IMR-90 (cell line): ENCODE results near the gene GSG1L. TPM values are rescaled to one million over a fixed set of nuclear protein-coding genes. Genes with fewer than 3 reads are reported as not detected.

Experiments used
- ATAC-seq: fragments of 200-7000 bp; cut with Tn5 transposase; 2 replicates; pipeline ENCODE4 v1.9.1; 2020; ENCODE audit warnings: low read depth, mild to moderate bottlenecking, moderate library complexity
- BruUV-seq: library from RNA; stranded (reverse); fragments of 400-500 nt; replicated peaks from 2 replicates; lab custom pipeline; 2021; lab: Mats Ljungman, UMichigan
- CTCF ChIA-PET: fragments of 300-600 bp; formaldehyde crosslinking; extraction: SDS; loops from one replicate; lab custom pipeline; 2021; ENCODE audit warnings: antibody characterized with exemption; lab: Yijun Ruan, JAX
- POLR2A ChIA-PET: fragments of 300-600 bp; sonication (Branson Sonifier 250); formaldehyde crosslinking; loops from one replicate; lab custom pipeline; 2022; ENCODE audit warnings: antibody characterized with exemption; ENCODE audit not compliant: unreplicated experiment; lab: Charles Lee
- DNase-seq: peaks from one replicate; pipeline ENCODE4 v3.0.0; 2013
- H2AFZ ChIP-seq: replicated peaks from 2 replicates; pipeline ENCODE3; 2013; ENCODE audit warnings: low read length, mild to moderate bottlenecking; ENCODE audit not compliant: poor library complexity
- H2AK5ac ChIP-seq: 2 replicates; pipeline ENCODE4 v1.6.1; 2013; ENCODE audit warnings: low read depth, low read length, inconsistent platforms
- H2AK9ac ChIP-seq: replicated peaks from 2 replicates; pipeline ENCODE3; 2013; ENCODE audit warnings: mild to moderate bottlenecking, low read depth, low read length, moderate library complexity; ENCODE audit not compliant: poor library complexity
- H2BK120ac ChIP-seq: 2 replicates; pipeline ENCODE4 v1.6.1; 2013; ENCODE audit warnings: low read depth, low read length, inconsistent platforms
- H2BK15ac ChIP-seq: 3 replicates; pipeline ENCODE4 v1.6.1; 2013; ENCODE audit warnings: low read depth, low read length, inconsistent platforms
- H2BK20ac ChIP-seq: 2 replicates; pipeline ENCODE4 v1.6.1; 2013; ENCODE audit warnings: low read depth, mild to moderate bottlenecking, inconsistent platforms, low read length, moderate library complexity
- H2BK5ac ChIP-seq: 2 replicates; pipeline ENCODE4 v1.6.1; 2013; ENCODE audit warnings: mild to moderate bottlenecking, low read depth, low read length, inconsistent platforms; ENCODE audit not compliant: poor library complexity, severe bottlenecking
- H3K14ac ChIP-seq: replicated peaks from 2 replicates; pipeline ENCODE4 v1.6.1; 2013; ENCODE audit warnings: low read depth, low read length, inconsistent platforms
- H3K18ac ChIP-seq: 2 replicates; pipeline ENCODE4 v1.6.1; 2013; ENCODE audit warnings: low read depth, low read length, control low read depth
- H3K23ac ChIP-seq: 2 replicates; pipeline ENCODE4 v1.6.1; 2013; ENCODE audit warnings: low read depth, low read length, inconsistent platforms
- H3K27ac ChIP-seq: 2 replicates; pipeline ENCODE4 v1.5.1; 2013; ENCODE audit warnings: mild to moderate bottlenecking, control low read depth, low read length; ENCODE audit not compliant: insufficient read depth
- H3K27me3 ChIP-seq: 2 replicates; pipeline ENCODE4 v1.6.1; 2013; ENCODE audit warnings: low read length; ENCODE audit not compliant: control insufficient read depth, insufficient read depth
- H3K36me3 ChIP-seq: 2 replicates; pipeline ENCODE4 v1.6.1; 2013; ENCODE audit warnings: low read length, mixed read lengths; ENCODE audit not compliant: control insufficient read depth, insufficient read depth
- H3K4ac ChIP-seq: 2 replicates; pipeline ENCODE4 v1.6.1; 2013; ENCODE audit warnings: low read depth, low read length, inconsistent platforms
- H3K4me1 ChIP-seq: 2 replicates; pipeline ENCODE4 v1.6.1; 2013; ENCODE audit warnings: low read length, mixed read lengths; ENCODE audit not compliant: control insufficient read depth, insufficient read depth
- H3K4me2 ChIP-seq: 2 replicates; pipeline ENCODE4 v1.6.1; 2013; ENCODE audit warnings: low read depth, mild to moderate bottlenecking, control low read depth, low read length, moderate library complexity
- H3K4me3 ChIP-seq: 2 replicates; pipeline ENCODE4 v1.5.1; 2013; ENCODE audit warnings: low read depth, mild to moderate bottlenecking, control low read depth, low read length, moderate library complexity; ENCODE audit not compliant: insufficient read depth
- H3K56ac ChIP-seq: 2 replicates; pipeline ENCODE4 v1.6.1; 2013; ENCODE audit warnings: low read length, inconsistent platforms; ENCODE audit not compliant: insufficient read depth; ENCODE audit errors: extremely low read depth
- H3K79me1 ChIP-seq, 2 experiments: 2 replicates each; pipeline ENCODE4 v1.6.1; 2013; ENCODE audit warnings: low read length in 2 of 2, inconsistent platforms in 1 of 2, low read depth in 1 of 2
- H3K9ac ChIP-seq: 2 replicates; pipeline ENCODE4 v1.6.1; 2013; ENCODE audit warnings: low read depth, low read length, control low read depth
- H3K9me1 ChIP-seq: 2 replicates; pipeline ENCODE4 v1.6.1; 2013; ENCODE audit warnings: low read length, inconsistent platforms; ENCODE audit not compliant: insufficient read depth
- H3K9me3 ChIP-seq: 2 replicates; pipeline ENCODE4 v1.6.1; 2013; ENCODE audit warnings: low read length; ENCODE audit not compliant: control insufficient read depth, insufficient read depth
- H4K20me1 ChIP-seq: 2 replicates; pipeline ENCODE4 v1.6.1; 2013; ENCODE audit warnings: low read length, inconsistent platforms; ENCODE audit not compliant: insufficient read depth
- H4K5ac ChIP-seq: 2 replicates; pipeline ENCODE4 v1.6.1; 2013; ENCODE audit warnings: mild to moderate bottlenecking, low read depth, low read length, control low read depth
- H4K8ac ChIP-seq, 2 experiments: 2 replicates each; pipeline ENCODE4 v1.6.1; 2013; ENCODE audit warnings: low read depth in 2 of 2, low read length in 2 of 2, control low read depth in 1 of 2, inconsistent platforms in 1 of 2
- H4K91ac ChIP-seq: 2 replicates; pipeline ENCODE4 v1.6.1; 2013; ENCODE audit warnings: low read depth, low read length, inconsistent platforms; ENCODE audit not compliant: insufficient read depth
- CHD1 ChIP-seq: IDR thresholded peaks from 2 replicates; pipeline ENCODE4 v1.6.1; 2012; ENCODE audit warnings: low read depth, low read length, improper control_type of control experiment
- WGBS, 2 experiments: methylation state at CpG; one replicate each; pipeline versions ENCODE4 v1.1.5 to v1.1.7; 2013; ENCODE audit warnings: missing lambda C conversion rate in 2 of 2; ENCODE audit not compliant: insufficient read length in 1 of 2; ENCODE audit errors: extremely low coverage in 2 of 2; 5-methylcytosine and 5-hydroxymethylcytosine counted together
- dilution Hi-C: fragments of 300-500 bp; cut with HindIII; formaldehyde crosslinking; loops from one replicate; pipeline ENCODE4 v1.14.3; 2018; ENCODE audit warnings: low sequenced_read_pairs; ENCODE audit not compliant: unreplicated experiment
- in situ Hi-C: fragments of 300-500 bp; cut with MboI; formaldehyde crosslinking; loops from 3 replicates; pipeline ENCODE4 v1.14.3; 2019; ENCODE audit warnings: low sequenced_read_pairs, inconsistent platforms, mixed read lengths
- intact Hi-C: fragments of 100-400 bp; cut with micrococcal nuclease; formaldehyde crosslinking; loops from 2 replicates; pipeline ENCODE4 v1.10.0; 2022
- polyA plus RNA-seq, 3 experiments: library from polyadenylated mRNA; depleted of rRNA; stranded (reverse); fragments of >200 nt; gene quantifications; 2 replicates each; pipeline ENCODE4 v1.2.3, GENCODE V29; 2012; ENCODE audit warnings: low replicate concordance in 1 of 3
- total RNA-seq: library from RNA; depleted of rRNA; stranded (reverse); fragments of >200 nt; gene quantifications from 2 replicates; pipeline ENCODE4 v1.2.3, GENCODE V29; 2012
- TF ChIP-seq, protein P1 (sequence below): fragments of 150-350 bp; IDR thresholded peaks from 2 replicates; pipeline ENCODE4 v1.6.1; 2016; ENCODE audit warnings: low read depth, mild to moderate bottlenecking, low read length, moderate library complexity, borderline replicate concordance

GSG1L gene
- total and polyA plus RNA-seq, 2 of the 4 experiments (the other 2 are of a cell fraction) = not detected

DNA sequence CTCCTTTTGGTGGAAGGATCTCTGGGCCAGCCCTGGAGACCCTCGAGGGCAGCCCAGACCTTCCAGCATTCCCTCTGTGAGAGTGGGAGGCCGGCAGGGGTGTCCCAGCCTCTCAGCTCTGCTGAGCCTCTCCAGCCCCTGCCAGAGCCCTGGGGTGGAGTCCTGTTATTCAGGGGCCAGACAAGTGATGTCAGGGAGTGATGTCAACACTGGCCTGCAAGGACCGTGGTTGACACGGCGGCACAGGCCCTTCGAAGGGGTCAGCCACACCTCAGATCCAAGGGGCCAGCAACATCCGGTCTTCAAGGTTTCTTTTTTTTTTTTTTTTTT is 282.4 kb downstream of the GSG1L start:
- Histone ChIP-seq H2BK120ac (no peak overlapping the region), H2BK20ac (no peak overlapping the region), H3K14ac (no peak overlapping the region), H3K27me3 (no peaks in the 10 kb centered on the region), H3K23ac (no peak overlapping the region), H3K4me3 (no peak overlapping the region), H4K91ac (no peak overlapping the region), H3K9me1 (no peaks in the 10 kb centered on the region), H2AFZ (peak overlapping the region; percentile 67), H3K4me1 (no peaks in the 10 kb centered on the region), H4K8ac (no peak overlapping the region), H2BK5ac (no peak overlapping the region), H3K18ac (no peak overlapping the region), H3K36me3 (no peaks in the 10 kb centered on the region; the same call in 1 of the 2 replicates), H3K79me1 (no peaks in the 10 kb centered on the region), H3K27ac (no peak overlapping the region), H3K4me2 (no peak overlapping the region), H2AK5ac (no peak overlapping the region), H3K9ac (no peak overlapping the region), H2AK9ac (no peak overlapping the region), H2BK15ac (no peak overlapping the region), H3K56ac (no peak overlapping the region), H3K4ac (no peak overlapping the region), H4K20me1 (no peaks in the 10 kb centered on the region; the same call in 1 of the 2 replicates), H4K5ac (no peak overlapping the region), H3K9me3 (no peaks in the 10 kb centered on the region)
- no CpG with 5 or more reads among the region's 7 CpGs for WGBS, 2 experiments
- no TSS peak for BruUV-seq
- intact Hi-C loops (loop anchor here (10.0 kb wide), 1 partner anchor 434 kb away; the partner anchor contains the start of gene XPO6), in situ Hi-C loops (loop anchor here (10.0 kb wide), 1 partner anchor 284 kb away; the partner anchor contains the start of gene GSG1L), dilution Hi-C loops (no loop called here)
- ChIA-PET CTCF (no interaction called here), POLR2A (no interaction called here)
- no peak for DNase-seq
- TF ChIP-seq, protein P1, sequence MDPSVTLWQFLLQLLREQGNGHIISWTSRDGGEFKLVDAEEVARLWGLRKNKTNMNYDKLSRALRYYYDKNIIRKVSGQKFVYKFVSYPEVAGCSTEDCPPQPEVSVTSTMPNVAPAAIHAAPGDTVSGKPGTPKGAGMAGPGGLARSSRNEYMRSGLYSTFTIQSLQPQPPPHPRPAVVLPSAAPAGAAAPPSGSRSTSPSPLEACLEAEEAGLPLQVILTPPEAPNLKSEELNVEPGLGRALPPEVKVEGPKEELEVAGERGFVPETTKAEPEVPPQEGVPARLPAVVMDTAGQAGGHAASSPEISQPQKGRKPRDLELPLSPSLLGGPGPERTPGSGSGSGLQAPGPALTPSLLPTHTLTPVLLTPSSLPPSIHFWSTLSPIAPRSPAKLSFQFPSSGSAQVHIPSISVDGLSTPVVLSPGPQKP = no peak
- no peak for TF ChIP-seq CHD1
- no peak for ATAC-seq
